Measurements from ENCODE around the gene ARHGAP22.

Gene ARHGAP22

GRCh38 chr10:48474765-48475365 is 130.0 kb downstream of the ARHGAP22 start:
- DNase-seq = no peak

GRCh38 chr10:48473704-48474103 is 131.2 kb downstream of the ARHGAP22 start:
- DNase-seq = no peak

- peak; percentile 71 for DNase-seq
These were observed 132.3 kb downstream of the ARHGAP22 start for GRCh38 chr10:48472501-48473069.

GRCh38 chr10:48470893-48471805 is 133.7 kb downstream of the ARHGAP22 start:
- peak; percentile 57 for DNase-seq

GRCh38 chr10:48470115-48470892 is 134.6 kb downstream of the ARHGAP22 start:
- DNase-seq = peak; percentile 97

- DNase-seq = peak; percentile 55
These were observed 135.3 kb downstream of the ARHGAP22 start for GRCh38 chr10:48469516-48470020.

- DNase-seq = peak; percentile 69
These were observed 135.9 kb downstream of the ARHGAP22 start for GRCh38 chr10:48468866-48469511.

GRCh38 chr10:48468130-48468790 is 136.6 kb downstream of the ARHGAP22 start:
- DNase-seq = peak; percentile 81

GRCh38 chr10:48467669-48468068 is 137.2 kb downstream of the ARHGAP22 start:
- DNase-seq = no peak

GRCh38 chr10:48466611-48467240 is 138.1 kb downstream of the ARHGAP22 start:
- no peak for DNase-seq

GRCh38 chr10:48465860-48466521 is 138.9 kb downstream of the ARHGAP22 start:
- DNase-seq = no peak

GRCh38 chr10:48464871-48465736 is 139.8 kb downstream of the ARHGAP22 start:
- no peak for DNase-seq

GRCh38 chr10:48464121-48464870 is 140.6 kb downstream of the ARHGAP22 start:
- no peak for DNase-seq

GRCh38 chr10:48463318-48464003 is 141.4 kb downstream of the ARHGAP22 start:
- DNase-seq = peak; percentile 81

GRCh38 chr10:48462482-48463020 is 142.3 kb downstream of the ARHGAP22 start:
- no peak for DNase-seq

GRCh38 chr10:48461623-48462481 is 143.0 kb downstream of the ARHGAP22 start:
- no peak for DNase-seq

- peak; percentile 63 for DNase-seq
These were observed 144.7 kb downstream of the ARHGAP22 start for GRCh38 chr10:48460182-48460581.
